Esophagus muscularis mucosa (tissue), 3 donors: ENCODE results near the gene ERBB4.

ENCODE experiments used
- POLR2A ChIP-seq: fragments of 450-650 bp; IDR thresholded peaks from one replicate; pipeline ENCODE4 v1.6.1; 2017; ENCODE audit warnings: antibody characterized with exemption, moderate library complexity, mild to moderate bottlenecking, low read depth
- POLR2AphosphoS5 ChIP-seq, 2 donors: sonication (generic); formaldehyde crosslinking; IDR thresholded peaks; one replicate each; pipeline ENCODE4 v1.6.1; 2017; ENCODE audit warnings: antibody characterized with exemption in 2 of 2
- TF ChIP-seq, protein P1 (sequence below), 3 experiments: fragments of 200-600 bp in 2 of 3; fragments of 450-650 bp in 1 of 3; sonication (generic) in 2 of 3; IDR thresholded peaks; one replicate each; pipeline ENCODE4 v1.5.1; 2017 to 2019; ENCODE audit warnings: antibody characterized with exemption in 3 of 3, mild to moderate bottlenecking in 2 of 3, moderate library complexity in 1 of 3

DNA sequence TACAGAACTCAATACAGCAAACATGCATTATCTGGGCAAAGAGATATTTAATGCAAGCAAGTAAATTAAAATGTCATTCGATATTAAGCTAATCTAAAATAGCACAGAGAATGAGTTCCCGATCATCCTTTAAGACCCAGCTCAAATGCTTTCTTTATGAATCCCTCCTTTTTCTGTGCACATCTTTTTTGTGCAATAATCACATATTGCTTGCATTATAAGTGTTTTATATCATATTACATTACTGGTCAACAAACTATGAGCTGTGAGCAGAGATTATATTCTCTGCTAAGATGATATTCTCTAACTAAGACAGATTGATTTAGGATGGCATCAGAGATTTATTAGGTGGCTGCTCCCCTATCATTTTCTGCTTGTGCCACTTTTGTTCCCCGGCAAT is 146.1 kb downstream of the ERBB4 start:
- TF ChIP-seq POLR2AphosphoS5 (IDR thresholded peaks at IDR 0.05) (no peak), POLR2A (no peak)
- TF ChIP-seq, protein P1, sequence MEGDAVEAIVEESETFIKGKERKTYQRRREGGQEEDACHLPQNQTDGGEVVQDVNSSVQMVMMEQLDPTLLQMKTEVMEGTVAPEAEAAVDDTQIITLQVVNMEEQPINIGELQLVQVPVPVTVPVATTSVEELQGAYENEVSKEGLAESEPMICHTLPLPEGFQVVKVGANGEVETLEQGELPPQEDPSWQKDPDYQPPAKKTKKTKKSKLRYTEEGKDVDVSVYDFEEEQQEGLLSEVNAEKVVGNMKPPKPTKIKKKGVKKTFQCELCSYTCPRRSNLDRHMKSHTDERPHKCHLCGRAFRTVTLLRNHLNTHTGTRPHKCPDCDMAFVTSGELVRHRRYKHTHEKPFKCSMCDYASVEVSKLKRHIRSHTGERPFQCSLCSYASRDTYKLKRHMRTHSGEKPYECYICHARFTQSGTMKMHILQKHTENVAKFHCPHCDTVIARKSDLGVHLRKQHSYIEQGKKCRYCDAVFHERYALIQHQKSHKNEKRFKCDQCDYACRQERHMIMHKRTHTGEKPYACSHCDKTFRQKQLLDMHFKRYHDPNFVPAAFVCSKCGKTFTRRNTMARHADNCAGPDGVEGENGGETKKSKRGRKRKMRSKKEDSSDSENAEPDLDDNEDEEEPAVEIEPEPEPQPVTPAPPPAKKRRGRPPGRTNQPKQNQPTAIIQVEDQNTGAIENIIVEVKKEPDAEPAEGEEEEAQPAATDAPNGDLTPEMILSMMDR (IDR thresholded peaks at IDR 0.05): no peak
